GM21723 (cell line): Measurements from ENCODE around the gene ARL2.
"Not testable (repeated sequence)": the region's sequence is repeated elsewhere in the genome, so short reads cannot be mapped to it uniquely, and the experiment has no call there.

ENCODE experiments used
- ATAC-seq: cut with Tn5 transposase; IDR thresholded peaks from one replicate; pipeline ENCODE4 v1.9.1; 2021; ENCODE audit warnings: mild to moderate bottlenecking, moderate library complexity; ENCODE audit not compliant: unreplicated experiment

The ARL2 gene

GRCh38 chr11:65013888-65014725, at the start of gene ARL2:
TSS of gene ARL2 (plus strand) at chr11:65014160. CDS start at chr11:65014208, 48 bp downstream.
- peak; percentile 64 for ATAC-seq

- no peak for ATAC-seq
Measured at GRCh38 chr11:64967375-64967774, 46.6 kb upstream of the ARL2 start.

GRCh38 chr11:64969209-64969608, 44.8 kb upstream of the ARL2 start:
- ATAC-seq, result no peak

GRCh38 chr11:64970731-64971151, 43.2 kb upstream of the ARL2 start:
- ATAC-seq, result no peak

GRCh38 chr11:64971421-64972233, 42.3 kb upstream of the ARL2 start, which contains the start of gene MAJIN:
TSS of gene MAJIN (minus strand) at chr11:64972108. CDS start at chr11:64959405, 12,703 bp downstream.
- no peak for ATAC-seq

GRCh38 chr11:64974124-64974523, 39.8 kb upstream of the ARL2 start:
- ATAC-seq, result no peak

GRCh38 chr11:64976651-64977050, 37.3 kb upstream of the ARL2 start:
- ATAC-seq, result no peak

- ATAC-seq, result not testable (repeated sequence)
Measured at GRCh38 chr11:64983339-64983738, 30.6 kb upstream of the ARL2 start.

GRCh38 chr11:64987998-64988854, 25.7 kb upstream of the ARL2 start:
- ATAC-seq, result no peak

- no peak for ATAC-seq
Measured at GRCh38 chr11:64989416-64989815, 24.5 kb upstream of the ARL2 start.

GRCh38 chr11:64990222-64990923, 23.6 kb upstream of the ARL2 start:
- ATAC-seq, result no peak

- no peak for ATAC-seq
Measured at GRCh38 chr11:64994318-64994717, 19.6 kb upstream of the ARL2 start.

GRCh38 chr11:64996327-64996709, 17.6 kb upstream of the ARL2 start:
- ATAC-seq, result no peak

GRCh38 chr11:64996710-64997380, 17.1 kb upstream of the ARL2 start, which contains the start of gene BATF2:
TSS of gene BATF2 (minus strand) at chr11:64996971. CDS start at chr11:64996914, 57 bp downstream.
- no peak for ATAC-seq

- no peak for ATAC-seq
Measured at GRCh38 chr11:64998141-64998540, 15.8 kb upstream of the ARL2 start.

GRCh38 chr11:64998690-64999431, 15.1 kb upstream of the ARL2 start:
- ATAC-seq, result no peak

GRCh38 chr11:64999478-64999877, 14.5 kb upstream of the ARL2 start:
- no peak for ATAC-seq

- no peak for ATAC-seq
Measured at GRCh38 chr11:65002706-65003105, 11.3 kb upstream of the ARL2 start.

GRCh38 chr11:65003282-65003681, 10.7 kb upstream of the ARL2 start:
- ATAC-seq, result no peak
